Duodenal mucosa (tissue), 2 donors: ENCODE data around the gene ARPC1A.
A peak's percentile ranks its signal among the peaks of the same experiment; 100 is the strongest.
"Not testable (repeated sequence)": the region's sequence is repeated elsewhere in the genome, so short reads cannot be mapped to it uniquely, and the experiment has no call there.

Experiments used
- H3K27ac ChIP-seq: one replicate; pipeline ENCODE4 v1.7.0; 2013; ENCODE audit warnings: low read depth, low read length
- H3K27me3 ChIP-seq, 2 donors: one replicate each; pipeline ENCODE4 v1.7.0; 2013; ENCODE audit warnings: low read length in 2 of 2, control low read depth in 1 of 2; ENCODE audit not compliant: insufficient read depth in 2 of 2, control insufficient read depth in 1 of 2
- H3K36me3 ChIP-seq, 2 donors: one replicate each; pipeline ENCODE4 v1.7.0; 2013; ENCODE audit warnings: low read length in 2 of 2, control low read depth in 1 of 2; ENCODE audit not compliant: insufficient read depth in 2 of 2, control insufficient read depth in 1 of 2
- H3K4me1 ChIP-seq, 2 donors: one replicate each; pipeline ENCODE4 v1.7.0; 2013; ENCODE audit warnings: low read length in 2 of 2, control low read depth in 1 of 2; ENCODE audit not compliant: insufficient read depth in 2 of 2, control insufficient read depth in 1 of 2
- H3K4me3 ChIP-seq, 2 donors: one replicate each; pipeline ENCODE4 v1.7.0; 2013; ENCODE audit warnings: low read length in 2 of 2, low read depth in 1 of 2
- H3K9ac ChIP-seq, 2 donors: one replicate each; pipeline ENCODE4 v1.7.0; 2013; ENCODE audit warnings: low read length in 2 of 2, low read depth in 1 of 2
- H3K9me3 ChIP-seq, 2 donors: one replicate each; pipeline ENCODE4 v1.7.0; 2013; ENCODE audit warnings: low read length in 2 of 2, control low read depth in 1 of 2; ENCODE audit not compliant: control insufficient read depth in 1 of 2

ARPC1A gene

GRCh38 chr7:99379693-99380031 lies 54.0 kb downstream of the ARPC1A start:
- H3K9me3 ChIP-seq, H3K27me3 ChIP-seq: not testable (repeated sequence)
- H3K4me3 ChIP-seq = peak overlapping the region; percentile 37 to 53
- H3K4me1 ChIP-seq = peaks cover 30 to 34% of the 10 kb centered on the region in 2 donors
- peak overlapping the region; percentile 47 to 56 for H3K9ac ChIP-seq
- peak overlapping the region; percentile 66 for H3K27ac ChIP-seq
- H3K36me3 ChIP-seq = peaks cover 0 to 14% of the 10 kb centered on the region in 2 donors

- Histone ChIP-seq H3K36me3 (peaks cover 0 to 14% of the 10 kb centered on the region in 2 donors), H3K9me3 (no peaks in the 10 kb centered on the region), H3K9ac (peak overlapping the region; percentile 35 to 56), H3K27me3 (no peaks in the 10 kb centered on the region), H3K27ac (peak overlapping the region; percentile 66), H3K4me3 (peak overlapping the region; percentile 37 to 53), H3K4me1 (peaks cover 30 to 34% of the 10 kb centered on the region in 2 donors)
Observed at GRCh38 chr7:99380032-99380822, 54.5 kb downstream of the ARPC1A start.

GRCh38 chr7:99380823-99381663 lies 55.3 kb downstream of the ARPC1A start:
- no peaks in the 10 kb centered on the region for H3K9me3 ChIP-seq
- H3K4me1 ChIP-seq = peaks cover 30 to 31% of the 10 kb centered on the region in 2 donors
- H3K4me3 ChIP-seq = peak overlapping the region; percentile 4 to 37
- H3K27ac ChIP-seq = no peak overlapping the region
- H3K9ac ChIP-seq = no peak overlapping the region
- peaks cover 0 to 14% of the 10 kb centered on the region in 2 donors for H3K36me3 ChIP-seq
- H3K27me3 ChIP-seq = no peaks in the 10 kb centered on the region

GRCh38 chr7:99381664-99382075 lies 56.0 kb downstream of the ARPC1A start:
- peaks cover 6 to 19% of the 10 kb centered on the region in 2 donors for H3K36me3 ChIP-seq
- H3K9ac ChIP-seq = no peak overlapping the region
- H3K4me3 ChIP-seq = peak overlapping the region; percentile 4 to 32
- H3K4me1 ChIP-seq = peaks cover 30 to 31% of the 10 kb centered on the region in 2 donors
- no peak overlapping the region for H3K27ac ChIP-seq
- H3K27me3 ChIP-seq = no peaks in the 10 kb centered on the region
- H3K9me3 ChIP-seq = no peaks in the 10 kb centered on the region

GRCh38 chr7:99383203-99383602 lies 57.5 kb downstream of the ARPC1A start:
- Histone ChIP-seq H3K36me3 (peaks cover 16 to 33% of the 10 kb centered on the region in 2 donors), H3K4me3 (no peak overlapping the region), H3K27me3 (no peaks in the 10 kb centered on the region), H3K9ac (no peak overlapping the region), H3K4me1 (peaks cover 27 to 31% of the 10 kb centered on the region in 2 donors), H3K27ac (no peak overlapping the region), H3K9me3 (no peaks in the 10 kb centered on the region)

GRCh38 chr7:99383791-99384370 lies 58.2 kb downstream of the ARPC1A start:
- Histone ChIP-seq H3K27ac (no peak overlapping the region), H3K36me3 (peaks cover 18 to 37% of the 10 kb centered on the region in 2 donors), H3K9ac (no peak overlapping the region), H3K4me1 (peaks cover 27 to 31% of the 10 kb centered on the region in 2 donors), H3K9me3 (no peaks in the 10 kb centered on the region), H3K4me3 (no peak overlapping the region), H3K27me3 (no peaks in the 10 kb centered on the region)

GRCh38 chr7:99384523-99384922 lies 58.8 kb downstream of the ARPC1A start:
- H3K4me1 ChIP-seq = peaks cover 20 to 25% of the 10 kb centered on the region in 2 donors
- no peaks in the 10 kb centered on the region for H3K9me3 ChIP-seq
- no peak overlapping the region for H3K27ac ChIP-seq
- peaks cover 18 to 40% of the 10 kb centered on the region in 2 donors for H3K36me3 ChIP-seq
- H3K9ac ChIP-seq = no peak overlapping the region
- no peak overlapping the region for H3K4me3 ChIP-seq
- H3K27me3 ChIP-seq = no peaks in the 10 kb centered on the region

- peaks cover 24 to 49% of the 10 kb centered on the region in 2 donors for H3K36me3 ChIP-seq
- H3K9ac ChIP-seq = no peak overlapping the region
- no peaks in the 10 kb centered on the region for H3K27me3 ChIP-seq
- no peak overlapping the region for H3K27ac ChIP-seq
- no peaks in the 10 kb centered on the region for H3K9me3 ChIP-seq
- peaks cover 10 to 14% of the 10 kb centered on the region in 2 donors for H3K4me1 ChIP-seq
- no peak overlapping the region for H3K4me3 ChIP-seq
Observed at GRCh38 chr7:99385564-99385963, 59.9 kb downstream of the ARPC1A start.

- Histone ChIP-seq H3K9me3 (no peaks in the 10 kb centered on the region), H3K9ac (no peak overlapping the region), H3K36me3 (peaks cover 31 to 51% of the 10 kb centered on the region in 2 donors), H3K4me1 (peaks cover under 1 to 3% of the 10 kb centered on the region in 2 donors), H3K27ac (no peak overlapping the region), H3K27me3 (no peaks in the 10 kb centered on the region), H3K4me3 (no peak overlapping the region)
Observed at GRCh38 chr7:99386584-99387238, 61.0 kb downstream of the ARPC1A start.
